Central memory CD8-positive, alpha-beta T cell (primary cell): ENCODE measurements around the gene EEPD1.
"Not testable (repeated sequence)": the region's sequence is repeated elsewhere in the genome, so short reads cannot be mapped to it uniquely, and the experiment has no call there.

Source experiments
- ATAC-seq: fragments of 150-1000 bp; cut with Tn5 transposase; replicated peaks from 2 replicates; pipeline ENCODE4 v1.10.0; 2022; ENCODE audit warnings: mild to moderate bottlenecking, moderate FRiP score, moderate number of reproducible peaks; ENCODE audit not compliant: poor library complexity, severe bottlenecking; ENCODE audit errors: extremely low read depth
- DNase-seq, 2 donors: peaks; one replicate each; pipeline ENCODE4 v3.0.0; 2021; ENCODE audit warnings: low spot score in 2 of 2
- H3K27ac Mint-ChIP-seq: one replicate; pipeline ENCODE4 v1.8.0; 2022; ENCODE audit warnings: low read depth, mild to moderate bottlenecking, moderate library complexity, mixed read lengths
- H3K27me3 Mint-ChIP-seq: one replicate; pipeline ENCODE4 v1.8.0; 2022; ENCODE audit warnings: mixed read lengths
- H3K36me3 Mint-ChIP-seq: one replicate; pipeline ENCODE4 v1.8.0; 2022; ENCODE audit warnings: mild to moderate bottlenecking, moderate library complexity, mixed read lengths; ENCODE audit not compliant: insufficient read depth
- H3K4me1 Mint-ChIP-seq: one replicate; pipeline ENCODE4 v1.8.0; 2022; ENCODE audit warnings: mixed read lengths
- H3K4me3 Mint-ChIP-seq: one replicate; pipeline ENCODE4 v1.8.0; 2022; ENCODE audit warnings: mild to moderate bottlenecking, moderate library complexity, mixed read lengths
- H3K9me3 Mint-ChIP-seq: one replicate; pipeline ENCODE4 v1.8.0; 2022; ENCODE audit warnings: mixed read lengths

The EEPD1 gene

GRCh38 chr7:36117203-36117840 is 35.7 kb upstream of the EEPD1 start:
- ATAC-seq: no peak
- H3K4me3 Mint-ChIP-seq: peak overlapping the region; percentile 29

DNA sequence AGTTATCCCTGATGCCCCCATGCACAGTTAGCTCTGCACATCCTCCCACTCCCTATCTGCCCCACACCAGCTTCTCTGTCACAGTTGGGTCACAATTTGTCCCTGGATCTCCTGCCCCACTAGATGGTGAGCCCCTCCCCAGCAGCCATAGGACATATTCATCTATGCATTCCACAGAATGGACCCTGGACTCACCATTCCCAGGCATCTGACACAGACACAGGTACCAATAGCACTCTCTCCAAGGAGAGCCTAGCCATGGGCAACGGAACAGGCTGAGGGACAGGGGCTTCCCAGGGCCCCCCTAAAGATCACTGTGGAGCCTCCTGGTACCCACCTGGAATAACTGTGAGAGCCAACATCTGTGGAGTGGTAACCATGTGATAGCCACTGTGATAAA is 34.7 kb upstream of the EEPD1 start:
- Mint-ChIP-seq H3K4me1 (peaks cover 14% of the 10 kb centered on the region), H3K36me3 (no peaks in the 10 kb centered on the region), H3K27me3 (peaks cover 29% of the 10 kb centered on the region), H3K27ac (no peak overlapping the region), H3K4me3 (no peak overlapping the region), H3K9me3 (peaks cover 18% of the 10 kb centered on the region)
- ATAC-seq (no peak), DNase-seq (no peak)

More at GRCh38 chr7:36117203-36117840, 35.7 kb upstream of the EEPD1 start:
- Mint-ChIP-seq H3K36me3 (no peaks in the 10 kb centered on the region), H3K27ac (peak overlapping the region; percentile 80), H3K4me1 (peaks cover 14% of the 10 kb centered on the region), H3K27me3 (peaks cover 20% of the 10 kb centered on the region), H3K9me3 (peaks cover 11% of the 10 kb centered on the region)
- no peak for DNase-seq

GRCh38 chr7:36119005-36119706 is 33.9 kb upstream of the EEPD1 start:
- Mint-ChIP-seq H3K27me3 (peaks cover 29% of the 10 kb centered on the region), H3K27ac (no peak overlapping the region), H3K9me3 (peaks cover 18% of the 10 kb centered on the region), H3K36me3 (no peaks in the 10 kb centered on the region), H3K4me3 (no peak overlapping the region), H3K4me1 (peaks cover 14% of the 10 kb centered on the region)
- ATAC-seq (no peak), DNase-seq (no peak)

DNA sequence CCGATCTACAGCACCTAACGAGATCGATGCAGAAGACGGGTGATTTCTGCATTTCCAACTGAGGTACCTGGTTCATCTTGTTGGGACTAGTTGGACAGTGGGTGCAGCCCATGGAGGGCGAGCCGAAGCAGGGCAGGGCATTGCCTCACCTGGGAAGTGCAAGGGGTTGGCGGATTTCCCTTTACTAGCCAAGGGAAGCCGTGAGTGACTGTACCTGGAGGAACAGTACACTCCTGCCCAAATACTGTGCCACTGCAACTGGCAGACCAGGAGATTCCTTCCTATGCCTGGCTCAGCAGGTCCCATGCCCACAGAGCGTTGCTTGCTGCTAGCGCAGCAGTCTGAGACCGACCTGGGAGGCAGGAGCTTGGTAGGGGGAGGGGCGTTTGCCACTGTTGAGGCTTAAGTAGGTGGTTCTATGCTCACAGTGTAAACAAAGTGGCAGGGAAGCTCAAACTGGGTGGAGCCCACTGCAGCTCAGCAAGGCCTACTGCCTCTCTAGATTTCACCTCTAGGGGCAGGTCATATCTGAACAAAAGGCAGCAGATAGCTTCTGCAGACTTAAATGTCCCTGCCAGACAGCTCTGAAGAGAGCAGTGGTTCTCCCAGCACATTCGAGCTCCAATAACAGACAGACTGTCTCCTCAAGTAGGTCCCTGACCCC is 32.9 kb upstream of the EEPD1 start:
- not testable (repeated sequence) for H3K27ac Mint-ChIP-seq, H3K36me3 Mint-ChIP-seq, ATAC-seq, H3K4me3 Mint-ChIP-seq, DNase-seq
- H3K4me1 Mint-ChIP-seq: peaks cover 14% of the 10 kb centered on the region
- H3K27me3 Mint-ChIP-seq: peaks cover 29% of the 10 kb centered on the region
- peaks cover 18% of the 10 kb centered on the region for H3K9me3 Mint-ChIP-seq

- H3K27ac Mint-ChIP-seq, H3K4me1 Mint-ChIP-seq, ATAC-seq, H3K36me3 Mint-ChIP-seq, DNase-seq, H3K4me3 Mint-ChIP-seq: not testable (repeated sequence)
- H3K27me3 Mint-ChIP-seq: peaks cover 14% of the 10 kb centered on the region
- H3K9me3 Mint-ChIP-seq: peaks cover 18% of the 10 kb centered on the region
Observed at GRCh38 chr7:36125630-36126029, 27.4 kb upstream of the EEPD1 start.

- peaks cover 21% of the 10 kb centered on the region for H3K27me3 Mint-ChIP-seq
- no peaks in the 10 kb centered on the region for H3K36me3 Mint-ChIP-seq
- no peaks in the 10 kb centered on the region for H3K4me1 Mint-ChIP-seq
- DNase-seq (no peak), ATAC-seq (no peak)
- H3K9me3 Mint-ChIP-seq: peaks cover 8% of the 10 kb centered on the region
- no peak overlapping the region for H3K27ac Mint-ChIP-seq
- H3K4me3 Mint-ChIP-seq: no peak overlapping the region
Observed at GRCh38 chr7:36127075-36127740, 25.8 kb upstream of the EEPD1 start.

GRCh38 chr7:36128448-36129047 is 24.5 kb upstream of the EEPD1 start:
- no peaks in the 10 kb centered on the region for H3K9me3 Mint-ChIP-seq
- peaks cover 17% of the 10 kb centered on the region for H3K27me3 Mint-ChIP-seq
- no peak overlapping the region for H3K4me3 Mint-ChIP-seq
- no peaks in the 10 kb centered on the region for H3K4me1 Mint-ChIP-seq
- no peak for ATAC-seq
- no peak for DNase-seq
- no peak overlapping the region for H3K27ac Mint-ChIP-seq
- H3K36me3 Mint-ChIP-seq: no peaks in the 10 kb centered on the region

- no peak overlapping the region for H3K4me3 Mint-ChIP-seq
- H3K27ac Mint-ChIP-seq: no peak overlapping the region
- peaks cover 20% of the 10 kb centered on the region for H3K27me3 Mint-ChIP-seq
- no peak for DNase-seq
- no peaks in the 10 kb centered on the region for H3K4me1 Mint-ChIP-seq
- no peaks in the 10 kb centered on the region for H3K9me3 Mint-ChIP-seq
- ATAC-seq: no peak
- H3K36me3 Mint-ChIP-seq: no peaks in the 10 kb centered on the region
Observed at GRCh38 chr7:36129048-36129534, 24.0 kb upstream of the EEPD1 start.

DNA sequence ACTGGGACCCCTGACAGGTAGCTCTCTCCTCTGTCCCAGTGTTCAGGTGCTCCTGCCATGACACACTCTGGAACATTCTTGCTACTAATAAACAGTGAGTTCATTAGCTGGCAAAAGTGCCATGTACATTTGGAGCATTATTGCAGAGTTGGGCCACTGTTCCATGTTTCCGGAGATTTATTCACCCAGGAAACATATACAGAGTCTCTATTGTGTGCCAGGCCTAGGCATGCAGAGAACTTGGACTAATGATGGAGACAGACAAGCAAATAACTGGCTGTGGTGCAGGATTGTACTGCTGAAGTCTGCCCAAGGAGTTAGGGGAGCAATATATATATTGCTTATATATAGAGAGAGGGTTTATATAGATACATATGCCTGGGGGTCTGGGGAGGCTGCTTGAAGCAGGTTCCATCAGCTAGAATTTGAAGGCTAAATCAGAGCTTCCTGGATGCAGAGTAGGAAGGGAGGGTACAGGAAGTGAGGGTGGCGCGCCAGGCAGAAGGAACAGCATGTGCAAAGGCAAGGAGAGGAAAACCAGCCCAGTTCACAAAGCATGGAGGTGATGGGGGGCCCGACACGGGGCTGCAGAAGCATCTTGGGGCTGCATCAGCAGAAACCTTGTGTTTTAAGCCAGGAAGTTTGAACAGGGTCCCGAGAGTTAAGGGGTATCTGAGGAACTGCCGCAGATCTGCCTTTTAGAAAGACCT is 22.7 kb upstream of the EEPD1 start:
- no peak for DNase-seq
- ATAC-seq: no peak
- Mint-ChIP-seq H3K27ac (no peak overlapping the region), H3K27me3 (peaks cover 20% of the 10 kb centered on the region), H3K9me3 (no peaks in the 10 kb centered on the region), H3K4me1 (no peaks in the 10 kb centered on the region), H3K4me3 (no peak overlapping the region), H3K36me3 (no peaks in the 10 kb centered on the region)

DNA sequence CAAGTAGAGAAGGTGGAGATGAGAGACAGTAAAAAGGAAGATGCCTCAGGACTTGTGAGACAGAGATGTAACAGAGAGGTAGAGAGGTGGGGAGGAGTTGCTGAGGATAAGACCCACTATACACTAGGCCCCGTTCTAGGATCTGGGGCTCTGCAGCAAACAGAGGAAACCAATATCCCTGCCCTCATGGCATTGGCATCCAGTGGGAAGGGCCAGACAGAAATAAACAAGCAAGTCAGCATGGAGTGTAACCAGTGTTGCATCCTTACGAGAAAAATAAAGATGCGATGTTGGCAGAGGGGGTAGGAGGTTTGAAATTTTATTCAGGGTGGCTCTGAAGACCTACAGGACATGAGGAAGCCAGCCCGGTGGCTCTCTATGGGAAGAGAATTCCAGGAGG is 22.0 kb upstream of the EEPD1 start:
- H3K9me3 Mint-ChIP-seq: no peaks in the 10 kb centered on the region
- no peak for DNase-seq
- ATAC-seq: no peak
- no peak overlapping the region for H3K27ac Mint-ChIP-seq
- no peaks in the 10 kb centered on the region for H3K36me3 Mint-ChIP-seq
- no peaks in the 10 kb centered on the region for H3K4me1 Mint-ChIP-seq
- no peak overlapping the region for H3K4me3 Mint-ChIP-seq
- H3K27me3 Mint-ChIP-seq: peaks cover 20% of the 10 kb centered on the region

- H3K27me3 Mint-ChIP-seq: peaks cover 20% of the 10 kb centered on the region
- DNase-seq: no peak
- no peaks in the 10 kb centered on the region for H3K9me3 Mint-ChIP-seq
- no peaks in the 10 kb centered on the region for H3K36me3 Mint-ChIP-seq
- no peak overlapping the region for H3K4me3 Mint-ChIP-seq
- no peak for ATAC-seq
- H3K27ac Mint-ChIP-seq: no peak overlapping the region
- no peaks in the 10 kb centered on the region for H3K4me1 Mint-ChIP-seq
Observed at GRCh38 chr7:36131499-36131898, 21.6 kb upstream of the EEPD1 start.

DNA sequence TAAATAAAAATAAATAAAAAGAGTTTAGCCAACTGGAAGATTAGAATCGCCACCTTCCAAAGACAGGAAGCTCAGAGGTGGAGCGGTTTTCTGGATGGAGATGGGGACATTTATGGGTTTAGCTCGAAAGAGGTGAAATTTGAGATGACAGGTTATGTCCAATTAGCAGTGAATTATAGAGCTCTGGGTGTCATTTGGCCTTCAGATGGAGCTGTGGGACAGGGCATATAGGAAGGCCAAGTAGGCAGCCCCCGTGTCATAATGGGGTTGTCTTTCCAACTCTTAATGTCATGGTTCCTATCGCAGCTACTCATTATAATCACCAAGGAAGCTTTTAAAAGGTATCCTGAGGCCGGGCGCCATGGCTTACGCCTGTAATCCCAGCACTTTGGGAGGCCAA is 21.0 kb upstream of the EEPD1 start:
- no peaks in the 10 kb centered on the region for H3K36me3 Mint-ChIP-seq
- H3K4me1 Mint-ChIP-seq: no peaks in the 10 kb centered on the region
- H3K9me3 Mint-ChIP-seq: no peaks in the 10 kb centered on the region
- peaks cover 20% of the 10 kb centered on the region for H3K27me3 Mint-ChIP-seq
- no peak overlapping the region for H3K27ac Mint-ChIP-seq
- no peak overlapping the region for H3K4me3 Mint-ChIP-seq
- no peak for ATAC-seq
- DNase-seq: no peak
